SK-N-SH (cell line): ENCODE measurements around the gene BTG2. TPM values are rescaled to one million over a fixed set of nuclear protein-coding genes. Genes with fewer than 3 reads are reported as not detected.

ENCODE experiments used
- CTCF ChIA-PET: fragments of 300-600, 350-600 bp; formaldehyde crosslinking; extraction: SDS; loops from one replicate; lab custom pipeline; 2021; lab: Yijun Ruan, JAX
- POLR2A ChIA-PET: fragments of 350-600 bp; sonication (Branson Sonifier 250); formaldehyde crosslinking; extraction: SDS; loops from one replicate; lab custom pipeline; 2020; ENCODE audit warnings: antibody characterized with exemption, inconsistent platforms; lab: Yijun Ruan, JAX
- DNase-seq: peaks from one replicate; pipeline ENCODE4 v3.0.0; 2012
- H2AFZ ChIP-seq: fragments of 200-600 bp; sonication (generic); 2 replicates; pipeline ENCODE4 v1.8.1; 2016; ENCODE audit warnings: antibody characterized with exemption, mild to moderate bottlenecking, low read depth
- H3F3A ChIP-seq: fragments of 200-600 bp; sonication (generic); replicated peaks from 2 replicates; pipeline ENCODE3; 2016; ENCODE audit warnings: antibody characterized with exemption, mild to moderate bottlenecking; ENCODE audit not compliant: insufficient read depth
- H3K27ac ChIP-seq, 2 experiments: fragments of 200-500 bp in 1 of 2; fragments of 200-600 bp in 1 of 2; sonication (Bioruptor generic) in 1 of 2; sonication (generic), shearing (Covaris generic) in 1 of 2; 2 replicates each; pipeline versions ENCODE4 v1.5.1 to v1.6.1; 2014 to 2016; ENCODE audit warnings: low read depth in 2 of 2, inconsistent platforms in 1 of 2, low read length in 1 of 2, mild to moderate bottlenecking in 1 of 2, mixed read lengths in 1 of 2
- H3K27me3 ChIP-seq: fragments of 200-600 bp; sonication (generic), shearing (Covaris generic); 2 replicates; pipeline ENCODE4 v1.6.1; 2016; ENCODE audit warnings: mixed run types; ENCODE audit not compliant: insufficient read depth
- H3K36me3 ChIP-seq, 2 experiments: fragments of 200-500 bp in 1 of 2; fragments of 200-600 bp in 1 of 2; sonication (Bioruptor generic) in 1 of 2; sonication (generic) in 1 of 2; replicated peaks in 1 of 2; 2 replicates each; pipeline versions ENCODE3 to v1.5.1; 2014 to 2016; ENCODE audit warnings: low read length in 1 of 2, mild to moderate bottlenecking in 1 of 2; ENCODE audit not compliant: insufficient read depth in 2 of 2, control insufficient read depth in 1 of 2
- H3K4me1 ChIP-seq, 2 experiments: fragments of 200-500 bp in 1 of 2; fragments of 200-600 bp in 1 of 2; sonication (Bioruptor generic) in 1 of 2; sonication (generic), shearing (Covaris generic) in 1 of 2; 2 replicates each; pipeline versions ENCODE4 v1.5.1 to v1.6.1; 2014 to 2016; ENCODE audit warnings: low read depth in 1 of 2, low read length in 1 of 2, mixed run types in 1 of 2; ENCODE audit not compliant: insufficient read depth in 2 of 2, control insufficient read depth in 1 of 2
- H3K4me2 ChIP-seq: fragments of 200-600 bp; sonication (generic), shearing (Covaris generic); 2 replicates; pipeline ENCODE4 v1.6.1; 2017; ENCODE audit warnings: mixed run types
- H3K4me3 ChIP-seq, 2 experiments: fragments of 200-500 bp in 1 of 2; fragments of 200-600 bp in 1 of 2; sonication (Bioruptor generic) in 1 of 2; sonication (generic), shearing (Covaris generic) in 1 of 2; 2 replicates each; pipeline versions ENCODE4 v1.5.1 to v1.8.1; 2014 to 2016; ENCODE audit warnings: low read depth in 2 of 2, inconsistent platforms in 1 of 2, low read length in 1 of 2, mild to moderate bottlenecking in 1 of 2, mixed read lengths in 1 of 2, moderate library complexity in 1 of 2
- H3K79me2 ChIP-seq: fragments of 200-600 bp; sonication (generic); 2 replicates; pipeline ENCODE4 v1.8.1; 2017; ENCODE audit warnings: mild to moderate bottlenecking; ENCODE audit not compliant: insufficient read depth
- H3K9ac ChIP-seq: fragments of 200-600 bp; sonication (generic); 2 replicates; pipeline ENCODE4 v1.6.1; 2017; ENCODE audit warnings: mixed run types
- H3K9me2 ChIP-seq: fragments of 200-600 bp; sonication (generic); 2 replicates; pipeline ENCODE4 v1.6.1; 2017; ENCODE audit warnings: mixed run types
- H3K9me3 ChIP-seq: fragments of 200-600 bp; sonication (generic); 2 replicates; pipeline ENCODE4 v1.6.1; 2017; ENCODE audit warnings: mixed run types, mild to moderate bottlenecking, moderate library complexity
- H4K20me1 ChIP-seq: fragments of 200-600 bp; sonication (generic); 2 replicates; pipeline ENCODE4 v1.6.1; 2017; ENCODE audit warnings: mild to moderate bottlenecking, mixed run types; ENCODE audit not compliant: insufficient read depth
- CHD2 ChIP-seq: fragments of 150-350 bp; IDR thresholded peaks from 2 replicates; pipeline ENCODE4 v1.6.1; 2018; ENCODE audit warnings: low read length; ENCODE audit not compliant: partially characterized antibody
- CTCF ChIP-seq: fragments of 200-600 bp; sonication (generic); IDR thresholded peaks from 2 replicates; pipeline ENCODE4 v1.6.1; 2017; ENCODE audit warnings: antibody characterized with exemption, mild to moderate bottlenecking, moderate library complexity
- JUND ChIP-seq: IDR thresholded peaks from 2 replicates; pipeline ENCODE4 v1.4.0; 2012
- RAD21 ChIP-seq: IDR thresholded peaks from 2 replicates; pipeline ENCODE4 v1.6.1; 2012; ENCODE audit warnings: mild to moderate bottlenecking, low read length
- TCF12 ChIP-seq: IDR thresholded peaks from 2 replicates; pipeline ENCODE4 v1.4.0; 2012
- YY1 ChIP-seq: IDR thresholded peaks from 2 replicates; pipeline ENCODE4 v1.4.0; 2012; ENCODE audit warnings: low read depth, mild to moderate bottlenecking
- WGBS: methylation state at CpG from one replicate; pipeline ENCODE4 v1.1.6; 2017; ENCODE audit warnings: low lambda C conversion rate; 5-methylcytosine and 5-hydroxymethylcytosine counted together
- polyA plus RNA-seq, 3 experiments: library from polyadenylated mRNA; depleted of rRNA; stranded (reverse); fragments of >200 nt; gene quantifications; 2 replicates each; pipeline ENCODE4 v1.2.3, GENCODE V29; 2012
- TF ChIP-seq, protein P1 (sequence below): IDR thresholded peaks from 2 replicates; pipeline ENCODE4; 2012
- TF ChIP-seq, protein P2 (sequence below): IDR thresholded peaks from 2 replicates; pipeline ENCODE4 v1.6.1; 2012; ENCODE audit warnings: mild to moderate bottlenecking, low read depth, low read length, moderate library complexity

The BTG2 gene
- polyA plus RNA-seq, 1 of the 3 experiments (the other 2 are of a cell fraction) = 26.2 TPM

DNA sequence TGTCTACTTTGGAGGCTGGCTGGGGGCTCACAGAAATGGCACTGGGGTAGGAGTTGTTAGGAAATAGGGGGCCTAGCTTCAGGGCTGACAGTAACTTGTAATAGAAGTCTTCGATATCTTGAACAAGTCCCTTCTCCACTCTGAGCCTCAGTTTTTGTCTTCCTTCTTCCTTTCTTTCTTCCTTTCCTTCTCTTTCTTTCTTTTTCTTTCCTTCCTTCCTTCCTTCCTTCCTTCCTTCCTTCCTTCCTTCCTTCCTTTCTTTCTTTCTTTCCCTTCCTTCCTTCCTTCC, 12.9 kb downstream of the BTG2 start:
- Histone ChIP-seq H3K9ac (no peak overlapping the region), H3K4me3 (no peak overlapping the region), H3K36me3 (no peaks in the 10 kb centered on the region), H3K4me2 (no peak overlapping the region), H3K9me2 (no peaks in the 10 kb centered on the region), H3K79me2 (no peaks in the 10 kb centered on the region), H3K4me1 (peaks cover 3 to 24% of the 10 kb centered on the region in 2 experiments; a peak in 1 of 4 replicates), H3F3A (peaks cover 4% of the 10 kb centered on the region), H4K20me1 (no peaks in the 10 kb centered on the region), H2AFZ (no peak overlapping the region), H3K27me3 (peaks cover 4% of the 10 kb centered on the region), H3K9me3 (no peaks in the 10 kb centered on the region), H3K27ac (no peak overlapping the region)
- WGBS = 92% methylated on average over 1 of the region's 1 CpG
- TF ChIP-seq JUND = no peak
- no peak for TF ChIP-seq TCF12
- no peak for TF ChIP-seq CTCF
- TF ChIP-seq RAD21 = no peak
- TF ChIP-seq YY1 = no peak
- ChIA-PET POLR2A (no interaction called here), CTCF (interaction anchor here (0.7 to 2.3 kb wide), 9 partner anchors 8 to 51 kb away, joined by 3 to 12 read pairs (median 6); no protein-coding TSS in a partner anchor)
- no peak for DNase-seq

GRCh38 chr1:203320591-203321272, 15.4 kb downstream of the BTG2 start:
- peaks cover 3 to 39% of the 10 kb centered on the region in 2 experiments; a peak in 1 of 4 replicates for H3K4me1 ChIP-seq
- H3K4me2 ChIP-seq = no peak overlapping the region
- DNase-seq = no peak
- peaks cover 4% of the 10 kb centered on the region for H3F3A ChIP-seq
- H3K79me2 ChIP-seq = no peaks in the 10 kb centered on the region
- 58% methylated on average over 6 of the region's 6 CpGs for WGBS
- ChIA-PET POLR2A (no interaction called here), CTCF (interaction anchor here (1.6 to 9.5 kb wide), 5 partner anchors 14 to 167 kb away, joined by 5 to 123 read pairs (median 20); partner anchors contain the start of gene BTG2)
- no peak overlapping the region for H3K9ac ChIP-seq
- no peaks in the 10 kb centered on the region for H4K20me1 ChIP-seq
- no peaks in the 10 kb centered on the region for H3K9me3 ChIP-seq
- H3K36me3 ChIP-seq = no peaks in the 10 kb centered on the region
- no peak overlapping the region for H2AFZ ChIP-seq
- no peaks in the 10 kb centered on the region for H3K9me2 ChIP-seq
- TF ChIP-seq, protein P1, sequence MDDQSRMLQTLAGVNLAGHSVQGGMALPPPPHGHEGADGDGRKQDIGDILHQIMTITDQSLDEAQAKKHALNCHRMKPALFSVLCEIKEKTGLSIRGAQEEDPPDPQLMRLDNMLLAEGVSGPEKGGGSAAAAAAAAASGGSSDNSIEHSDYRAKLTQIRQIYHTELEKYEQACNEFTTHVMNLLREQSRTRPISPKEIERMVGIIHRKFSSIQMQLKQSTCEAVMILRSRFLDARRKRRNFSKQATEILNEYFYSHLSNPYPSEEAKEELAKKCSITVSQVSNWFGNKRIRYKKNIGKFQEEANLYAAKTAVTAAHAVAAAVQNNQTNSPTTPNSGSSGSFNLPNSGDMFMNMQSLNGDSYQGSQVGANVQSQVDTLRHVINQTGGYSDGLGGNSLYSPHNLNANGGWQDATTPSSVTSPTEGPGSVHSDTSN = no peak
- no peak for TF ChIP-seq CHD2
- TF ChIP-seq, protein P2, sequence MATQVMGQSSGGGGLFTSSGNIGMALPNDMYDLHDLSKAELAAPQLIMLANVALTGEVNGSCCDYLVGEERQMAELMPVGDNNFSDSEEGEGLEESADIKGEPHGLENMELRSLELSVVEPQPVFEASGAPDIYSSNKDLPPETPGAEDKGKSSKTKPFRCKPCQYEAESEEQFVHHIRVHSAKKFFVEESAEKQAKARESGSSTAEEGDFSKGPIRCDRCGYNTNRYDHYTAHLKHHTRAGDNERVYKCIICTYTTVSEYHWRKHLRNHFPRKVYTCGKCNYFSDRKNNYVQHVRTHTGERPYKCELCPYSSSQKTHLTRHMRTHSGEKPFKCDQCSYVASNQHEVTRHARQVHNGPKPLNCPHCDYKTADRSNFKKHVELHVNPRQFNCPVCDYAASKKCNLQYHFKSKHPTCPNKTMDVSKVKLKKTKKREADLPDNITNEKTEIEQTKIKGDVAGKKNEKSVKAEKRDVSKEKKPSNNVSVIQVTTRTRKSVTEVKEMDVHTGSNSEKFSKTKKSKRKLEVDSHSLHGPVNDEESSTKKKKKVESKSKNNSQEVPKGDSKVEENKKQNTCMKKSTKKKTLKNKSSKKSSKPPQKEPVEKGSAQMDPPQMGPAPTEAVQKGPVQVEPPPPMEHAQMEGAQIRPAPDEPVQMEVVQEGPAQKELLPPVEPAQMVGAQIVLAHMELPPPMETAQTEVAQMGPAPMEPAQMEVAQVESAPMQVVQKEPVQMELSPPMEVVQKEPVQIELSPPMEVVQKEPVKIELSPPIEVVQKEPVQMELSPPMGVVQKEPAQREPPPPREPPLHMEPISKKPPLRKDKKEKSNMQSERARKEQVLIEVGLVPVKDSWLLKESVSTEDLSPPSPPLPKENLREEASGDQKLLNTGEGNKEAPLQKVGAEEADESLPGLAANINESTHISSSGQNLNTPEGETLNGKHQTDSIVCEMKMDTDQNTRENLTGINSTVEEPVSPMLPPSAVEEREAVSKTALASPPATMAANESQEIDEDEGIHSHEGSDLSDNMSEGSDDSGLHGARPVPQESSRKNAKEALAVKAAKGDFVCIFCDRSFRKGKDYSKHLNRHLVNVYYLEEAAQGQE = no peak
- TF ChIP-seq, all 33 proteins: peak for 0
- H3K27me3 ChIP-seq = peaks cover 26% of the 10 kb centered on the region
- no peak overlapping the region for H3K4me3 ChIP-seq
- H3K27ac ChIP-seq = no peak overlapping the region
